Measurements from ENCODE around the gene LEUTX. TPM values are rescaled to one million over a fixed set of nuclear protein-coding genes. Genes with fewer than 3 reads are reported as not detected.

The LEUTX gene
- total RNA-seq, 4 donors from 2014 or later, result not detected

DNA sequence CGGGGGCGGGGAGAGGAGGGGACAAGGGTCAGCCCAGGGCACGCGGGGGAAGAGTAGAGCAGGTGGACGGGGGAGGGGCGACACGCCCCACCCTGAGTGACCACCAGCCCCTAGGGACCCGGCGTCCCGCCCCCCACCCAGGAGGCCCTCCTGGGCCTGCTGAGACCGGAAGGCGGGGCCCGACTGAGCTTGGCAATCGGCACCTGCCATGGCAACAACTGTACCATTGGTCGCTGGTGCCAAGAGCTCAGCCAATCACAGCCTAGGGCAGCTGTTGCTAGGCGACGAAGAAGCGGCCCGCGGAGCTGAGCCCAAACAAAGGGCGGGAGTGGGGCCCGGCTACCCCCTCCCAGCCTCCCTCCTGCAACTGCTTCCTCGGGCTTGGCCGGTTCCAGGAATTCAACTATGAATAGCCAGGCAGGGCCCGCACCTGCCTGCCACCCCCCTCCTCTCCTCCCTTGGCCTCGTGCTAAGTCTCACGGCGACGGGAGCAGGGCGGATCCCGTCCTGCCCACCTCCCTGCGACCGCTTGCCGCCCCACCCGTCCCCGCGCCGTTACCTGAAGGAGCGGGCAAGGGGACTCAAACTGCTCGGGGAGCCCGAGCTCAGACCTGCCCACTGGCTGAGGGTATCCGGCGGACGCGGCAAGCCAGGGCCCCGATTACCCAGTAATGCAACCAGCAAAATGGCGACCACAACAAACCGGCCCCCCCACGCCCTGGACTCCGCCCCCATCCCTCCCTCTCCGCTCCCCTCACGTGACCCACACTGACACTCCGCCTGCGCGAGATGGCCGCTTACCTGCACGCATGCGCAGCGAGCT is 55.0 kb downstream of the LEUTX start, which contains the start of gene DYRK1B:
DYRK1B (minus strand) TSS at position 699 of the 823 bp plus-strand sequence. CDS start 2,295 bp downstream, outside the sequence.
- peaks cover 0 to 77% of the 10 kb centered on the region in 2 donors for H3K36me3 ChIP-seq
- 0% methylated on average over 2 of the region's 59 CpGs; no CpG with 5 or more reads in 1 of the 2 donors for WGBS, 2 donors (ENCODE audit: low coverage in 1 of 2)
- ATAC-seq, result peak; percentile 95
- H3K9me3 ChIP-seq, result no peaks in the 10 kb centered on the region
- peaks cover 0 to 30% (median 10%) of the 10 kb centered on the region in 3 donors for H3K4me1 ChIP-seq
- H3K27me3 ChIP-seq, result no peaks in the 10 kb centered on the region
- TF ChIP-seq POLR2AphosphoS5 (IDR thresholded peaks at IDR 0.05), result peak; percentile 48
- TF ChIP-seq, protein P1, sequence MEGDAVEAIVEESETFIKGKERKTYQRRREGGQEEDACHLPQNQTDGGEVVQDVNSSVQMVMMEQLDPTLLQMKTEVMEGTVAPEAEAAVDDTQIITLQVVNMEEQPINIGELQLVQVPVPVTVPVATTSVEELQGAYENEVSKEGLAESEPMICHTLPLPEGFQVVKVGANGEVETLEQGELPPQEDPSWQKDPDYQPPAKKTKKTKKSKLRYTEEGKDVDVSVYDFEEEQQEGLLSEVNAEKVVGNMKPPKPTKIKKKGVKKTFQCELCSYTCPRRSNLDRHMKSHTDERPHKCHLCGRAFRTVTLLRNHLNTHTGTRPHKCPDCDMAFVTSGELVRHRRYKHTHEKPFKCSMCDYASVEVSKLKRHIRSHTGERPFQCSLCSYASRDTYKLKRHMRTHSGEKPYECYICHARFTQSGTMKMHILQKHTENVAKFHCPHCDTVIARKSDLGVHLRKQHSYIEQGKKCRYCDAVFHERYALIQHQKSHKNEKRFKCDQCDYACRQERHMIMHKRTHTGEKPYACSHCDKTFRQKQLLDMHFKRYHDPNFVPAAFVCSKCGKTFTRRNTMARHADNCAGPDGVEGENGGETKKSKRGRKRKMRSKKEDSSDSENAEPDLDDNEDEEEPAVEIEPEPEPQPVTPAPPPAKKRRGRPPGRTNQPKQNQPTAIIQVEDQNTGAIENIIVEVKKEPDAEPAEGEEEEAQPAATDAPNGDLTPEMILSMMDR (IDR thresholded peaks at IDR 0.05), result no peak
- peak in 1 of 2 donors; percentile 32 for TF ChIP-seq POLR2A (IDR thresholded peaks at IDR 0.05)
- H3K27ac ChIP-seq, result peak within 1 kb of the TSS; percentile 30 to 91 (median 86)
- peak within 1 kb of the TSS; percentile 87 to 99 for H3K4me3 ChIP-seq

DNA sequence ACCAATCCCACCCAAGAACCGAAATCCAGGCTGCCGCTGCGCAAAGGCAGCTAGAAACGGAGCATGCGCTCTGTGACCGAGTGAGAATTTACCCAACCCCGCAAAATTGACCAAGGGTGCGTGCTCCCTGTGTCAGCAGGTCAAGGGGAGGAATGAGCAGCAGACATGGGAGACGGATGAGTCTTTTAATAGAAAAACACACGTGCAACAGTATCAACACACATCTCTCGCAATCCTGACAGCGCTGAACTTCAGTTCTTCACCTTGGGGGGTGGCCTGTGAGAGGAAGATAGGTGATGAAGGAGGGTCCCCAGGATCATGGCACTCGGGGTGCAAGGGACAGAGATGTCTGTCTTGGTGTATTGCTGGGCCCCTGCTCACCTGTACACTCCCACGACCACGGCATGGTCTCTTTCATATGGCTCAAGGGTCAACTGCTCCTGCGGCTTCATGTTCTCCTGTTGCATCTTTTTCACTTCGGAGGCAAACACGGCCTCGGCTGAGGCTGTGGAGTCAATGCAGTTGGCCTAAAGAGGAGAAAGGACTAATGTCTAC is 55.7 kb downstream of the LEUTX start:
- ATAC-seq, result no peak
- Histone ChIP-seq H3K4me1 (peaks cover 0 to 30% (median 10%) of the 10 kb centered on the region in 3 donors), H3K27ac (peak overlapping the region; percentile 19 to 91 (median 86)), H3K36me3 (peaks cover 0 to 77% of the 10 kb centered on the region in 2 donors), H3K4me3 (peak overlapping the region in 1 of 2 donors; percentile 99), H3K27me3 (no peaks in the 10 kb centered on the region), H3K9me3 (no peaks in the 10 kb centered on the region)
- TF ChIP-seq POLR2AphosphoS5 (IDR thresholded peaks at IDR 0.05), result no peak
- 43 to 65% methylated on average over 5 to 19 of the region's 19 CpGs for WGBS, 2 donors (ENCODE audit: low coverage in 1 of 2)

Small RNA genes lying within 50 kb of the gene (small RNA-seq; reads per million reads assigned to genes)
- 0 reads per million in 4 donors for gene MIR6719

Other genes starting within 250 kb of the LEUTX start
- gene EID2B, start 246.0 kb upstream of the LEUTX start, total RNA-seq, result 1 to 10 TPM; 5.0 to 8.3 (median 6.5) TPM
- 10 to 100 TPM; 11.4 to 17.3 (median 14.7) TPM for gene EID2, start 238.7 kb upstream of the LEUTX start, total RNA-seq
- not detected for gene LGALS13, start 176.3 kb upstream of the LEUTX start, total RNA-seq
- not detected for gene LGALS16, start 122.9 kb upstream of the LEUTX start, total RNA-seq
- gene LGALS14, start 74.4 kb upstream of the LEUTX start, total RNA-seq, result not detected
- gene CLC, start 40.8 kb upstream of the LEUTX start, total RNA-seq, result not detected
- gene DYRK1B, start 55.3 kb downstream of the LEUTX start, total RNA-seq, result 10 to 100 TPM in 2 of 4 donors, 1 to 10 TPM in 2; 8.6 to 19.4 (median 11.4) TPM
- 100 to 1,000 TPM in 1 of 4 donors, 10 to 100 TPM in 3; 72.5 to 105 (median 89.1) TPM for gene FBL, start 67.5 kb downstream of the LEUTX start, total RNA-seq
- 10 to 100 TPM in 2 of 4 donors, 1 to 10 TPM in 1, under 1 TPM in 1; 0.31 to 69.1 (median 8.2) TPM for gene FCGBP, start 155.8 kb downstream of the LEUTX start, total RNA-seq
- gene PSMC4, start 192.3 kb downstream of the LEUTX start, total RNA-seq, result 100 to 1,000 TPM in 1 of 4 donors, 10 to 100 TPM in 3; 75.2 to 104 (median 94.7) TPM
- gene ZNF546, start 218.2 kb downstream of the LEUTX start, total RNA-seq, result 10 to 100 TPM in 1 of 4 donors, 1 to 10 TPM in 3; 5.2 to 17.7 (median 7.5) TPM

Measured in gastroesophageal sphincter (tissue), 4 donors.